ENCODE data around the gene ZDHHC14.
A peak's percentile ranks its signal among the peaks of the same experiment; 100 is the strongest.

Gene ZDHHC14

DNA sequence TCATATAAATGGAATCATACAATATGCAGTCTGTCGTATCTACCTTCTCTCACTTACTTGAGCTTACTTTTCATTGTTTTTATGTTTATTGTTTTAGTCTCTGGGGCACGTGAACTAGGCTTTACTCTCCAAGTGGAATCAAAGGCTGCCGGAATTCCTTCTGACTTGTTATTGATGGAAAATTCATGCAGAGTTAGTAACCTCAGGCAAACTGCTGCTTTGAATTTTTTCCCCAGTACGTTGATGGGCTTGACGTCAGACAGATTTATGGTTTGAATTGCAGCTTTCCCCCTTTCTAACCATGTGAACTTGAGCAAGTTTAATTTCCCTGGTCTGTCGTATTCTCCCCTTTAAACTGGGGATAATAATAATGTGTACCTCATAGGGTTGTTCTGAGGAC, 68.6 kb downstream of the ZDHHC14 start:
- Histone ChIP-seq H3K36me3 (replicated peaks) (no peaks in the 10 kb centered on the region), H3K4me1 (peaks cover 3% of the 10 kb centered on the region; the same call in 1 of the 2 replicates), H3K9me3 (no peaks in the 10 kb centered on the region), H3K27me3 (ENCODE audit: low read depth) (no peaks in the 10 kb centered on the region), H3K4me3 (no peak overlapping the region)
- in situ Hi-C loops (cut with MboI; ENCODE audit: low sequenced_read_pairs), result no loop called here
- DNase-seq (ENCODE audit: low spot score in 2 of 2), result peak; percentile 18 to 34

DNA sequence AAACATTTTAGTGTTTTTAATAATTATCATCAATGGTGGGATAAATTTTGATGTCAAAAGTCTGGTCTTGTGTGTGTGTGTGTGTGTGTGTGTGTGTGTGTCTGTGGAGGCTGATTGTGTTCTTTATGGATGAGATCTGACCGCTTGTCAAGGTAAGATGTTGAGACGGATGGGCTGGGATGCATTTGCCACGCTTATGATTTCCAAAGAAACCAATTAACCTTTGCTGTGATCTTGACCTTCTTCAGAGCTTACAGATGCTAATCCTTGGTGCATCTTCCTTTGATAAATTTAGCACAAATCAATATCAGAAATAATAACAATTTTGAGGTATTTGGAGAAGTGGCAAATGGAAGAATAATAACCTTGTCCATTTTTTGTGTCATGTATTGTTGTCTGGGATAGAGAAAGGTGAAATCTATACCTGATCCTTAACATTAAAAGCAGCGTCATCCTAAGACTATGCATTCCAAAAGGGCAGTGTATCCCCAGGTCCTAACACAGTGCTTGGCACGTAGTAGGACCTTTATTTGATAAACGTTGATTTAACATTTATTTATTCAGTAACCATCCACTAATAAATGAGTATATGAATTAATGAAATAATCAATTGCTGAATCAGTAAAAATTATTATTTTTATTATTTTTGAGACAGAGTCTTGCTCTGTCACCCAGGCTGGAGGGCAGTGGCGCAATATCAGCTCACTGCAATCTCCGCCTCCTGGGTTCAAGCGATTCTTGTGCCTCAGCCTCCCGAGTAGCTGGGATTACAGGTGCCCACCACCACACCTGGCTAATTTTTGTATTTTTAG, 70.1 kb downstream of the ZDHHC14 start:
- DNase-seq (ENCODE audit: low spot score in 2 of 2), result no peak
- no peaks in the 10 kb centered on the region for H3K36me3 ChIP-seq (replicated peaks)
- H3K4me3 ChIP-seq, result no peak overlapping the region
- peaks cover 7% of the 10 kb centered on the region for H3K4me1 ChIP-seq
- H3K9me3 ChIP-seq, result no peaks in the 10 kb centered on the region
- H3K27me3 ChIP-seq (ENCODE audit: low read depth), result no peaks in the 10 kb centered on the region
- in situ Hi-C loops (cut with MboI; ENCODE audit: low sequenced_read_pairs), result no loop called here

DNA sequence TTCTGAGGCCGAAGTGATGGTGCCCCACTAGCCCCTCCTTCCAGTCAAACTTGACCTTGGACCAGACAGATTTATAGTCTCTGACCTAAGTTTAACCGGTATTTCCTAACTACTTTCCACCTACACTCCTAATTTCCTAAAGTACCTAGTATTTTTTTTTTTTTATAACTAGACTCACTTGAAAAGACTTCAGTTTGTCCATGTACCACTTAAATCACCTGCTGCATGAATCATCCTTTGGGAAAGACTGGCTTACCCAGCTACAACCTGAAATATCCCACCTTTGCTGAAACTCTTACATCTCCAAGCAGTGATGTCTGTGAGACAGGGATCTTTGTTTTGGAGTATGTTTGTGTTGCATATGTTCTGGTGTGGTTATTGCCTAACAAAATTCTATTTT, 71.1 kb downstream of the ZDHHC14 start:
- no peak for DNase-seq (ENCODE audit: low spot score in 2 of 2)
- in situ Hi-C loops (cut with MboI; ENCODE audit: low sequenced_read_pairs), result no loop called here
- Histone ChIP-seq H3K4me1 (peaks cover 7% of the 10 kb centered on the region), H3K4me3 (no peak overlapping the region), H3K36me3 (replicated peaks) (no peaks in the 10 kb centered on the region), H3K27me3 (ENCODE audit: low read depth) (no peaks in the 10 kb centered on the region), H3K9me3 (no peaks in the 10 kb centered on the region)

DNA sequence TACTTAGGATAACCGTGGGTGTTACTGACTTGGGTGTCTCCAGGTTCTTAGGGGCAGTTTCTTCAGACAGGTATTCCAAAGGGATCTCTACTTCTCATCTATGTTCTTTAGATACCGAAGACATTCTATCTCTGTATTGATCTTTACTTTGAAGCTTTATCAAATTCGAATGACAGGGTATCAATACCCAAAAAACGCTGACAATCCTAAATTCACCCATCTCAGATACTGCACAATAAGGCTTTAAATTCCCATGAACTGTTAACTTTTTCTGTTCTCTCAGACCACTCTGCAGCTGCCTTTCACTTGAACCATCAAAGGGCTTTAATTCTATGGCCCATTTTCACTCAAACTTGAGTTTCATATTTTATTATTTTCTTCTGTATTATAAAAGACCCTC, 72.1 kb downstream of the ZDHHC14 start:
- peaks cover 7% of the 10 kb centered on the region for H3K4me1 ChIP-seq
- in situ Hi-C loops (cut with MboI; ENCODE audit: low sequenced_read_pairs), result no loop called here
- H3K9me3 ChIP-seq, result no peaks in the 10 kb centered on the region
- H3K4me3 ChIP-seq, result no peak overlapping the region
- H3K27me3 ChIP-seq (ENCODE audit: low read depth), result no peaks in the 10 kb centered on the region
- no peaks in the 10 kb centered on the region for H3K36me3 ChIP-seq (replicated peaks)
- no peak for DNase-seq (ENCODE audit: low spot score in 2 of 2)

DNA sequence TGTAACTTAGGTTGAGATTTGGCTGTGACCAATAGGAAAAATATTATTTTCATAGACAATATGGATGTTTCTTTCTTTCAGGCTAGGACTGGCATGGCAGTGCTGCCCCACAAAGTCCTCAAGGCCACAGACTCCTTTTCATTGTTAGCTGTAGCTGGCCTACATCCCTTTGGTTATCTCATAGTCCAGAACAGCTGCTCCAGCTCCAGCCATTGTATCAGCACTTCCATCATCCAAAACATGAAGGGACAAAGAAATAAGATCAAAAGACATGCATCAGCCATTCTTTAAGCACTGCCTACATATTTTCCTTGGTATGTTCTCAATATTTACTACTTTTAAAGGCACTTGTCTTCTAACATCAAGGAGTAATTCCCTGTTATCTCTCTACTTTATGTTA, 73.0 kb downstream of the ZDHHC14 start:
- Histone ChIP-seq H3K4me3 (no peak overlapping the region), H3K36me3 (replicated peaks) (no peaks in the 10 kb centered on the region), H3K27me3 (ENCODE audit: low read depth) (no peaks in the 10 kb centered on the region), H3K9me3 (no peaks in the 10 kb centered on the region), H3K4me1 (peaks cover 7% of the 10 kb centered on the region)
- DNase-seq (ENCODE audit: low spot score in 2 of 2), result no peak
- in situ Hi-C loops (cut with MboI; ENCODE audit: low sequenced_read_pairs), result no loop called here

DNA sequence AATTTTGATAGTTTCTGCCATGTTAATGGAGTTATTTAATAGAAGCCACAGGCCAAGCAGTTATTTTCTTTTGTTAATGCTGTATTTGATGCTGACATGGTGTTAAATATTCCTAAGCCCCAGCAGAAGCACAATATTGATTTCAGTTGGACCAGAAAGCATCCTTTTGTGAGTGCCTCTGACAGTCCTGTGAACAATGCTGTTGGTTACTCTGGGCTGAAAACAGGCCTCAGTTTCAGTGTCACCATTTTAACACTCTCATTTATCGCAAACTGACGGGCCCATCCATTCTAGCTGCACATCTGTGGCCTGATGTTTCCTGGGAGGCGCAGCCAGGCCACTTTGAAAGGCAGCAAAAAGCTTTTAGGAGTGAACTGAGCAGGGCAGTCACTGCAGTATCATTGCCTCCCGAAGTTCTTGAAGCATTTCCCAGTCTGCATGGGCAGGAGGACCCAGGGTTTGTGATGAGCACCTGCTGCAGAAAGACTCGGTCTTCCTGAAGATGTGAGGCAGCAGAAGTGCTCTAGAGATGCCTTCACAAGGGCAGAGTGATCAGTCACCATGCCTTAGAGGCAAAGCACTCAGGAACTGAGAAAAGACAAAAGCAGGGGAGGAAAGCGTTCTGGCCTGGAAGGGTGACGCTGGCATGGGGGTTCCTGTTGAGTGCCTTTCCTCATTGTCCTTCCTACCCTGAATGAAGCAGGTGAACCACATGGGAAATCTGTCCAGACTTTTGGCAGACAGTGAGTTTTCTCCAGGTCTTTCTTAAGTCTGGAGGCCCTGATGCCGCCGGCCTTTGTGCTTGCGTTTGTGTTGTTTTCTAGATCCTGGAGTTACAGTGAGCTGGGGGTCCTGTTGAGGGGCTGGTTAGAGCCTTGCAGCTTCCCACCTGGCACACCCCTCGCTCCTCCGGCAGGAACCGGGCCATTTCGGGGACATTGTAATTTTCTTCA, 74.0 kb downstream of the ZDHHC14 start:
- Histone ChIP-seq H3K27me3 (ENCODE audit: low read depth) (no peaks in the 10 kb centered on the region), H3K9me3 (no peaks in the 10 kb centered on the region), H3K4me3 (no peak overlapping the region), H3K36me3 (replicated peaks) (no peaks in the 10 kb centered on the region), H3K4me1 (peaks cover 5% of the 10 kb centered on the region)
- no peak for DNase-seq (ENCODE audit: low spot score in 2 of 2)
- in situ Hi-C loops (cut with MboI; ENCODE audit: low sequenced_read_pairs), result no loop called here

DNA sequence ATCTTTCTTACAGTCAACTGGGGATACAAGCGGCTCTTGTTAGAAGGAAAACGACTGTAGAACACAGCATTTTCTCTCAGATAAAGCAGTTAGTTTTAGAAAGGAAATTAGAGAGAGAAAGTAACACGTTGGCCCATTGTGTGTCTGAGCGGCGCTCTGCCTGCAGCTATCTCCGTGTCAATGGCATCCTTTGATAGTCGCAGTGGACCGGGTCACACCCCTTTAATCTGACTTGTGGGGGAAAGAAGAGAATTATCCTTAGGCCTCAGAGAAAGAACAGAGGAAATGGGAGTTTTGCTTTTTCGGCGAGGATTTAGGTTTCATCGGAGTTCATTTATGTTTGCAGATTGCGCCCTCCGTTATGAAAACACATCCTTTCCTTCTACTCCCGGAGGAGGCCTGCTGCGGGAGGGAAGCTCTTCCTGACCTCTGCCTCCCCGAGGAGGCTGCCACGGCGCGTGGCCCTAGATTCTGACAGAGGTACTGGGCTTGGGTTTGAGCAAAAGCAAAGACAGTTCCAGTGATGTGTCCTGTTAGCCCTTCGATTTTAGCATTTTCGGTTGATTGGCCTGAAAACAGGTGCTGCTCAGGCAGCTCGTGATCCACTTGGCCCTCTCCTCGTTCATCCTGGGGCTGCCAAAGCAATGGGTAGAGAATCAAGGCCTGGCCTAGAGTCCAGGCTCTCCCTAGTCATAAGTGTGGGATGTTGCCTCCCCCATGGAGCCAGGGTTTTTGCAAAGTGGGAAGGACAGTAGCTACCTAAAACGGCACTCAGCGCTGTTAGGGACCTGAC, 74.9 kb downstream of the ZDHHC14 start:
- peak in 1 of 2 experiments; percentile 37 for DNase-seq (ENCODE audit: low spot score in 2 of 2)
- Histone ChIP-seq H3K36me3 (replicated peaks) (no peaks in the 10 kb centered on the region), H3K4me1 (peaks cover 4% of the 10 kb centered on the region), H3K4me3 (no peak overlapping the region), H3K27me3 (ENCODE audit: low read depth) (no peaks in the 10 kb centered on the region), H3K9me3 (no peaks in the 10 kb centered on the region)
- in situ Hi-C loops (cut with MboI; ENCODE audit: low sequenced_read_pairs), result no loop called here

DNA sequence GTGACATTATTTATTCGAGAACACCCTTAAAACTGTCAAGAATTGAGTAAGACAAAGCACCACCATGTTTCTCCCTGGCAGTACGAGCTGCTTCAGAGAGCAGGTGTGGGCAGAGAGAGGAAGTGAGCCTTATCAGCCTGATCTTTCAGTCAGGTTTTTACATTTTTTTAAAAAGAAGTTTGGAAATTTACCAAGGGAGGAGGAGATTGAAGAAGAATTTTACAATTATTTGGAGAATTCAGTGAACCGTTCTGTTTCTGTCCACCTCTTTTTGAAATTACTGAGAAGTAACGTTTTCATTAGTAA, 75.5 kb downstream of the ZDHHC14 start:
- Histone ChIP-seq H3K9me3 (no peaks in the 10 kb centered on the region), H3K4me3 (no peak overlapping the region), H3K4me1 (peaks cover 4% of the 10 kb centered on the region), H3K36me3 (replicated peaks) (no peaks in the 10 kb centered on the region), H3K27me3 (ENCODE audit: low read depth) (no peaks in the 10 kb centered on the region)
- in situ Hi-C loops (cut with MboI; ENCODE audit: low sequenced_read_pairs), result no loop called here
- DNase-seq (ENCODE audit: low spot score in 2 of 2), result no peak

DNA sequence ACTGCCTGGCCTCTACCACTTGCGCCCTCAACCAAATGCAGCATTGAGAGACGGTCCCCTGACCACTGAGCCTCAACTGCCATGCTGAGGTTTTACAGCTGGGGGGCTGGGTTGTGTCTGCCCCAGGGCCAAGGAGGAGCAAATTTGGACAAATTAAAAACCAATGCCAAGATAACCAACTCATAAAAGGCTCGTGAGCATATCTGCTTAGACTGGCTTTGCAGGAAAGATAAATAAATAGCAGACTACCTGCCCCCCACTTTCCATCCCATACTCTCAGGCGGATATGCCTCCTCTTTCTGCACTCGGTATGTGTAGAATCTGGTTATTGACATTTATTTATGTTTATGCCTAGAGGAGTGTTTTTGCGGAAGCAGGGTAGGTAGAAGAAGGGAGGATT, 76.8 kb downstream of the ZDHHC14 start:
- no peak overlapping the region for H3K4me3 ChIP-seq
- H3K9me3 ChIP-seq, result no peaks in the 10 kb centered on the region

DNA sequence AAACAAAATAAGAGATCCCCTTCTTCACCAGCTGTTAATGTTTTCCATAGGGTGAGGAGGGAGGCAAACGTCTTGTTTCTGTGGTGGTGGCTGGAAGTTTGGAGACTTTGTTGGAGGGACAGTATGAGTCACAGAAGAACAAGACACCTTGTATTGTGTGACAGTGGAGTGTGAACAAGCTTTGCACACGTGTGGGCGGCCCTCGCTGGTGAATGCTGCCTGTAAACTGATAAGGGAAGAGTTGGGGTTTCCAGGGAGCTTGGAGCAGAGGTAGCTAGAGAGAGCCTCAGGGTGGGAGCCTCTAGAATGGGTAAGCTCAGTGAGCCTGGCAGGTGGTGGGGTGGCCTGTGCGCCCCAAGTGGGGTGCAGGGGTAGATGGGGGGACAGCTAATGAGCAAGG, 78.3 kb downstream of the ZDHHC14 start:
- peaks cover 4% of the 10 kb centered on the region for H3K4me1 ChIP-seq

More for the DNA sequence above, 76.8 kb downstream of the ZDHHC14 start:
- in situ Hi-C loops (cut with MboI; ENCODE audit: low sequenced_read_pairs), result no loop called here
- Histone ChIP-seq H3K27me3 (ENCODE audit: low read depth) (no peaks in the 10 kb centered on the region), H3K4me1 (peaks cover 4% of the 10 kb centered on the region), H3K36me3 (replicated peaks) (no peaks in the 10 kb centered on the region)
- no peak for DNase-seq (ENCODE audit: low spot score in 2 of 2)

DNA sequence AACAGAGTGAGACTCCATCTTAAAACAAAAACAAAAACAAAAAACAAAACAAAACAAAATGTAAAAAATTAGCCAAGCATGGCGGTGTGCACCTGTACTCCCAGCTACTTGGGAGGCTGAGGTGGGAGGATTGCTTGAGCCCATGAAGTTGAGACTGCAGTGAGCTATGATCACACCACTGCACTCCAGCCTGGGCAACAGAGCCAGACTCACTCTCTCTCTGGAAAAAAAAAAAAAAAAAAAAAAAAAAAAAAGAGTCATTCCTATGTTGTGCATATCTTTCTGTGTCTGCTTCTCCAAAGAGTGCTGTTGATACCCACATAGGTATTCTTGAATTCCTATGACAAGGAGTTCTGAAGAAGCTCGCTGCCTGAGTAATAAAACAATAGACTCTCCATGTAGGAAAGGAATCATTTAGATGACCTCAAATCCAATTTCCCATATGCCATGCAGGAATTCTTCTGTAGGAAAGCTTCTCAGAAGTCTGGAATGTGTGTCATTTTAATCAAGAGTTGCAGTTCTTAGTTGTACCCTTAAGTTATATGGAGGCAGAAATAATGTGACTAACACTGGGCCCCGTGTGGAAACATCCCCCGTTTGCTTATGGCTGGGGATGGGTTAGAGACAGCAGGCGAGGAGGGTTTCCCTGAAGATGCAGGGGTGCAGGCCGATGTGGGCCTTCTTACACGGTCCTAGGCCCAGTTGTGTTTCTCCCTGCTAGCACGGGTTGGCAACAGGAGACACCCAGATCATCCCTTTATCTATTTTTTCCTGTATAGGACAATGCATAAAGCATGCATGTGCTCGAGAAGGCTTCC, 79.4 kb downstream of the ZDHHC14 start:
- H3K4me3 ChIP-seq, result no peak overlapping the region
- no peak for DNase-seq (ENCODE audit: low spot score in 2 of 2)
- H3K36me3 ChIP-seq (replicated peaks), result no peaks in the 10 kb centered on the region
- H3K27me3 ChIP-seq (ENCODE audit: low read depth), result no peaks in the 10 kb centered on the region
- H3K4me1 ChIP-seq, result peaks cover 4% of the 10 kb centered on the region
- in situ Hi-C loops (cut with MboI; ENCODE audit: low sequenced_read_pairs), result no loop called here
- no peaks in the 10 kb centered on the region for H3K9me3 ChIP-seq

More for the DNA sequence above, 78.3 kb downstream of the ZDHHC14 start:
- DNase-seq (ENCODE audit: low spot score in 2 of 2), result no peak
- in situ Hi-C loops (cut with MboI; ENCODE audit: low sequenced_read_pairs), result no loop called here
- H3K4me3 ChIP-seq, result no peak overlapping the region
- H3K36me3 ChIP-seq (replicated peaks), result no peaks in the 10 kb centered on the region
- H3K27me3 ChIP-seq (ENCODE audit: low read depth), result no peaks in the 10 kb centered on the region
- H3K9me3 ChIP-seq, result no peaks in the 10 kb centered on the region

DNA sequence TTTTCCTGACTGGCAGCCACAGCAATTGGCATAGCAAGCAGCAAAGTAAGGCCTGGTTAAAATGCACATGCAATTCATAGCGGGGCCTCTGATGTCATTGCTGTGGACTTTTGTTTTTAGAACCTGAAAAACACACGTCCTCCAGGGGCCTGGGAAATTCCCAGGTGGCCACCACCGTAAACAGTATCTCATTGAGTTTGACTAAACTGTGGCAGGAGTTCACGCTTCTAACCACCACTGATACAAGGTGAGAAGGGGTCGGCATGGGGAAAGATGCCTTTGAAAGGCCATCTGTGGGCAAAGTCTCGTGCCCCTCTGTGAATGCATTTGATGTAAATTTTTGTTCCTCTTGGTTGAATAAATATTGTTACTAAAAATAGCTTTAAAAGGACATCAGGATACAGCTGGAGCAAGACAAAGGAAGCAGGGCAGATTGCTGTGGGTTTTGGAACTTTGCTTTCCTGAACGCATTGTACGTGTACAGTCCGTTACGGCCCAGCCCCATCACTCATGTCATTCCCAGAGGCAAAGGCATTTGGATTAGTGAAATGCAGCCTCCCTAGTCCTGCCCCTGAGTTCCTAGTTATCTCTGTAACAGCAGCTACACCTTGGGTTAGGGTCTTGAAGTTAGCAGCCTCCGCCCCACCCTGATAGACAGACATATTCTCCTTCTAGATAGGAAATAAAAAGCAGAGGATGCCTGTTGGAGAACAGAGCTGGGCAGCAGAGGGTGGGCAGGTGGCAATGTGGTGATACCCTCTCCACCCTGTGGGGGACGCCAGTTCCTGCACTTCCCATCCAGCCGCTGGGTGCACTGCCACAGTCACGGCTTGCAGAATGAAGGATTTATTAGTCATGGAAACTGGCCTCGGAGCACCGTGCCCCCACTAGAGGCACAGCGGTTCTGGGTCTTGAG, 80.3 kb downstream of the ZDHHC14 start:
- Histone ChIP-seq H3K27me3 (ENCODE audit: low read depth) (no peaks in the 10 kb centered on the region), H3K36me3 (replicated peaks) (no peaks in the 10 kb centered on the region), H3K9me3 (no peaks in the 10 kb centered on the region), H3K4me3 (no peak overlapping the region), H3K4me1 (no peaks in the 10 kb centered on the region)
- in situ Hi-C loops (cut with MboI; ENCODE audit: low sequenced_read_pairs), result no loop called here
- DNase-seq (ENCODE audit: low spot score in 2 of 2), result no peak

All from HAP-1 (cell line).